CD4-positive, alpha-beta T cell treated with Interleukin-15 for 4 hours (primary cell): ENCODE measurements around the gene ST6GALNAC4.

Experiments
- DNase-seq: peaks from one replicate; pipeline ENCODE4 v3.0.0-alpha.2; 2020; ENCODE audit warnings: low spot score

Gene ST6GALNAC4

GRCh38 chr9:127929625-127929979 is 12.8 kb upstream of the ST6GALNAC4 start:
- DNase-seq = no peak

GRCh38 chr9:127928676-127929624 is 12.1 kb upstream of the ST6GALNAC4 start:
- no peak for DNase-seq

GRCh38 chr9:127927988-127928675 is 11.3 kb upstream of the ST6GALNAC4 start:
- no peak for DNase-seq

GRCh38 chr9:127927201-127927987 is 10.6 kb upstream of the ST6GALNAC4 start:
- peak; percentile 76 for DNase-seq

GRCh38 chr9:127926906-127927200 is 10.0 kb upstream of the ST6GALNAC4 start:
- no peak for DNase-seq

- DNase-seq = no peak
Observed at GRCh38 chr9:127925959-127926905, 9.4 kb upstream of the ST6GALNAC4 start.

- DNase-seq = no peak
Observed at GRCh38 chr9:127924736-127925444, 8.0 kb upstream of the ST6GALNAC4 start.

- DNase-seq = no peak
Observed at GRCh38 chr9:127923771-127924170, 6.9 kb upstream of the ST6GALNAC4 start.

GRCh38 chr9:127923046-127923445 is 6.2 kb upstream of the ST6GALNAC4 start:
- DNase-seq = no peak

- peak; percentile 79 for DNase-seq
Observed at GRCh38 chr9:127921557-127922120, 4.8 kb upstream of the ST6GALNAC4 start.

GRCh38 chr9:127920794-127921193 is 4.0 kb upstream of the ST6GALNAC4 start:
- DNase-seq = no peak

GRCh38 chr9:127919253-127919815 is 2.5 kb upstream of the ST6GALNAC4 start:
- no peak for DNase-seq

GRCh38 chr9:127918183-127919107 is 1.6 kb upstream of the ST6GALNAC4 start:
- DNase-seq = no peak

GRCh38 chr9:127917603-127918002 is 762 bp upstream of the ST6GALNAC4 start:
- no peak for DNase-seq

- no peak for DNase-seq
Observed at GRCh38 chr9:127915801-127916719, 781 bp downstream of the ST6GALNAC4 start.

GRCh38 chr9:127915325-127915752 is 1.5 kb downstream of the ST6GALNAC4 start:
- no peak for DNase-seq

GRCh38 chr9:127913682-127914081 is 3.2 kb downstream of the ST6GALNAC4 start:
- no peak for DNase-seq

- DNase-seq = no peak
Observed at GRCh38 chr9:127912882-127913281, 4.0 kb downstream of the ST6GALNAC4 start.
